ENCODE measurements around the gene PIGV.
"Not testable (repeated sequence)": the region's sequence is repeated elsewhere in the genome, so short reads cannot be mapped to it uniquely, and the experiment has no call there.

Gene PIGV

GRCh38 chr1:26833432-26834405 lies 46.0 kb downstream of the PIGV start:
- no peak for DNase-seq

- DNase-seq, result not testable (repeated sequence)
These were observed 49.9 kb downstream of the PIGV start for GRCh38 chr1:26837665-26838064.

GRCh38 chr1:26838474-26839338 lies 51.0 kb downstream of the PIGV start:
- no peak for DNase-seq

GRCh38 chr1:26839339-26839722 lies 51.6 kb downstream of the PIGV start:
- no peak for DNase-seq

- no peak for DNase-seq
These were observed 52.0 kb downstream of the PIGV start for GRCh38 chr1:26839779-26840178.

- no peak for DNase-seq
These were observed 56.9 kb downstream of the PIGV start for GRCh38 chr1:26844424-26845196.

GRCh38 chr1:26847826-26848225 lies 60.1 kb downstream of the PIGV start:
- not testable (repeated sequence) for DNase-seq

Measured in fibroblast of skin of back (primary cell).